GM23338 (cell line): Measurements from ENCODE around the gene SESN1. TPM values are rescaled to one million over a fixed set of nuclear protein-coding genes. Genes with fewer than 3 reads are reported as not detected.

ENCODE experiments used
- ATAC-seq: fragments of 200-7000 bp; cut with Tn5 transposase; 3 replicates; pipeline ENCODE4 v1.9.1; 2020
- DNase-seq: peaks from one replicate; pipeline ENCODE4 v3.0.0-alpha.2; 2015; ENCODE audit warnings: low spot score
- H2AFZ ChIP-seq: fragments of 200-600 bp; sonication (generic); 2 replicates; pipeline ENCODE4 v1.8.0; 2016; ENCODE audit warnings: antibody characterized with exemption, mild to moderate bottlenecking, moderate library complexity
- H3F3A ChIP-seq: fragments of 200-600 bp; sonication (generic); replicated peaks from 2 replicates; pipeline ENCODE4 v1.8.0; 2017; ENCODE audit warnings: antibody characterized with exemption, mixed run types, low read depth
- H3K27ac ChIP-seq: fragments of 200-600 bp; sonication (generic); 2 replicates; pipeline ENCODE4 v1.6.1; 2016; ENCODE audit warnings: low read depth
- H3K27me3 ChIP-seq: fragments of 200-600 bp; sonication (generic); 2 replicates; pipeline ENCODE4 v1.8.0; 2016; ENCODE audit warnings: mild to moderate bottlenecking, mixed run types, moderate library complexity; ENCODE audit not compliant: insufficient read depth
- H3K36me3 ChIP-seq: fragments of 200-600 bp; sonication (generic); 2 replicates; pipeline ENCODE4 v1.8.0; 2016; ENCODE audit warnings: mild to moderate bottlenecking; ENCODE audit not compliant: insufficient read depth
- H3K4me1 ChIP-seq: fragments of 200-600 bp; sonication (generic); 2 replicates; pipeline ENCODE4 v1.8.0; 2016; ENCODE audit warnings: mild to moderate bottlenecking, moderate library complexity; ENCODE audit not compliant: insufficient read depth
- H3K4me2 ChIP-seq: fragments of 200-600 bp; sonication (generic); 2 replicates; pipeline ENCODE4 v1.7.1; 2017; ENCODE audit warnings: mixed run types
- H3K4me3 ChIP-seq: fragments of 200-600 bp; sonication (generic); 2 replicates; pipeline ENCODE4 v1.6.1; 2016; ENCODE audit warnings: mixed run types
- H3K79me2 ChIP-seq: fragments of 200-600 bp; sonication (generic); replicated peaks from 2 replicates; pipeline ENCODE4 v1.8.0; 2017; ENCODE audit warnings: mild to moderate bottlenecking; ENCODE audit not compliant: insufficient read depth
- H3K9me2 ChIP-seq: fragments of 200-600 bp; sonication (generic); 2 replicates; pipeline ENCODE4 v1.8.0; 2017; ENCODE audit not compliant: insufficient read depth
- H4K20me1 ChIP-seq: fragments of 200-600 bp; sonication (generic); replicated peaks from 2 replicates; pipeline ENCODE4 v1.8.0; 2017; ENCODE audit warnings: mild to moderate bottlenecking; ENCODE audit not compliant: insufficient read depth
- H3K27ac Mint-ChIP-seq: 2 replicates; pipeline ENCODE4 v1.8.0; 2020; ENCODE audit warnings: inconsistent platforms, mild to moderate bottlenecking, moderate library complexity, mixed read lengths
- H3K27me3 Mint-ChIP-seq: 3 replicates; pipeline ENCODE4 v1.8.0; 2022; ENCODE audit warnings: low read depth, mild to moderate bottlenecking, moderate library complexity, mixed read lengths, inconsistent platforms; ENCODE audit not compliant: insufficient read depth, poor library complexity
- H3K36me3 Mint-ChIP-seq: 3 replicates; pipeline ENCODE4 v1.8.0; 2021; ENCODE audit warnings: low read depth, mild to moderate bottlenecking, inconsistent platforms, moderate library complexity, mixed read lengths
- H3K4me1 Mint-ChIP-seq: 3 replicates; pipeline ENCODE4 v1.8.0; 2020; ENCODE audit warnings: mild to moderate bottlenecking, inconsistent platforms, mixed read lengths
- H3K4me3 Mint-ChIP-seq: 3 replicates; pipeline ENCODE4 v1.8.0; 2021; ENCODE audit warnings: moderate library complexity, mild to moderate bottlenecking, inconsistent platforms, mixed read lengths
- H3K9me3 Mint-ChIP-seq: 3 replicates; pipeline ENCODE4 v1.8.0; 2020; ENCODE audit warnings: moderate library complexity, mild to moderate bottlenecking, inconsistent platforms, mixed read lengths
- CREB1 ChIP-seq: fragments of 250-450 bp; sonication (Bioruptor Pico); IDR thresholded peaks from 2 replicates; pipeline ENCODE4 v1.5.0; 2020; ENCODE audit warnings: low read depth, mild to moderate bottlenecking, moderate library complexity
- CTCF ChIP-seq, 2 experiments: fragments of 200-600 bp in 1 of 2; sonication (generic) in 1 of 2; conservative IDR thresholded peaks; 2 replicates each; pipeline versions ENCODE4 v1.5.1 to v1.6.1; 2016 to 2017; ENCODE audit warnings: antibody characterized with exemption in 2 of 2, low read depth in 2 of 2, mild to moderate bottlenecking in 2 of 2, moderate library complexity in 1 of 2
- EZH2phosphoT487 ChIP-seq: fragments of 200-600 bp; sonication (generic); IDR thresholded peaks from one replicate; pipeline ENCODE4 v1.8.1; 2018; ENCODE audit warnings: antibody characterized with exemption; ENCODE audit not compliant: unreplicated experiment
- NANOG ChIP-seq: IDR thresholded peaks from 2 replicates; pipeline ENCODE4 v1.6.1; 2016; ENCODE audit warnings: antibody characterized with exemption, borderline replicate concordance
- POLR2AphosphoS5 ChIP-seq: IDR thresholded peaks from 2 replicates; pipeline ENCODE4 v1.6.1; 2016; ENCODE audit warnings: antibody characterized with exemption, low read depth
- REST ChIP-seq: IDR thresholded peaks from one replicate; pipeline ENCODE4 v1.6.1; 2018; ENCODE audit warnings: antibody characterized with exemption; ENCODE audit not compliant: unreplicated experiment
- ZNF114 ChIP-seq: fragments of 250-450 bp; sonication (Bioruptor Pico); IDR thresholded peaks from 2 replicates; pipeline ENCODE4 v1.5.0; 2020; ENCODE audit warnings: mild to moderate bottlenecking, moderate library complexity
- polyA plus RNA-seq: library from polyadenylated mRNA; unstranded; fragments of >200 nt; fragmentation: Nextera tagmentation; extraction: Ambion mirVana; gene quantifications from 2 replicates; pipeline ENCODE4 v1.2.1, GENCODE V29; 2016
- total RNA-seq: library from RNA; depleted of rRNA; stranded (reverse); fragments of >200 nt; shearing (Covaris generic); gene quantifications from 2 replicates; pipeline ENCODE4 v1.2.3, GENCODE V29; 2014

The SESN1 gene
- total and polyA plus RNA-seq, 2 experiments from 2014 or later = 26.2 to 36.4 TPM

GRCh38 chr6:108968325-108969316 is 126.0 kb downstream of the SESN1 start:
- H3K4me1 Mint-ChIP-seq = peaks cover 31% of the 10 kb centered on the region

GRCh38 chr6:108966855-108967755 is 127.5 kb downstream of the SESN1 start:
- Histone ChIP-seq H3K79me2 (no peaks in the 10 kb centered on the region), H3K27me3 (no peaks in the 10 kb centered on the region), H3F3A (peaks cover 6% of the 10 kb centered on the region), H4K20me1 (no peaks in the 10 kb centered on the region), H2AFZ (peak overlapping the region; percentile 90), H3K36me3 (no peaks in the 10 kb centered on the region), H3K4me1 (peaks cover 17% of the 10 kb centered on the region), H3K4me2 (no peak overlapping the region), H3K9me2 (no peaks in the 10 kb centered on the region), H3K27ac (no peak overlapping the region), H3K4me3 (no peak overlapping the region)
- H3K4me3 Mint-ChIP-seq = no peak overlapping the region
- DNase-seq = peak; percentile 60
- H3K36me3 Mint-ChIP-seq = no peaks in the 10 kb centered on the region
- peaks cover 31% of the 10 kb centered on the region for H3K4me1 Mint-ChIP-seq
- peak; percentile 84 for ATAC-seq
- H3K27me3 Mint-ChIP-seq = no peaks in the 10 kb centered on the region
- H3K27ac Mint-ChIP-seq = peak overlapping the region; percentile 82
- H3K9me3 Mint-ChIP-seq = no peaks in the 10 kb centered on the region
- TF ChIP-seq POLR2AphosphoS5 (no peak), EZH2phosphoT487 (no peak), CREB1 (CRISPR knock-in tag) (no peak), REST (no peak), ZNF114 (CRISPR knock-in tag) (no peak), NANOG (no peak)

More at GRCh38 chr6:108968325-108969316, 126.0 kb downstream of the SESN1 start:
- Mint-ChIP-seq H3K4me3 (no peak overlapping the region), H3K27ac (no peak overlapping the region), H3K27me3 (no peaks in the 10 kb centered on the region), H3K36me3 (no peaks in the 10 kb centered on the region), H3K9me3 (no peaks in the 10 kb centered on the region)
- TF ChIP-seq POLR2AphosphoS5 (no peak), CREB1 (CRISPR knock-in tag) (no peak), CTCF (conservative IDR thresholded peaks at IDR 0.05; ENCODE audit: low read depth in 2 of 2) (peak; percentile 45 to 79)
- Histone ChIP-seq H3K4me3 (no peak overlapping the region), H3K4me2 (no peak overlapping the region), H3K27ac (no peak overlapping the region), H4K20me1 (no peaks in the 10 kb centered on the region), H3K36me3 (no peaks in the 10 kb centered on the region), H3K27me3 (no peaks in the 10 kb centered on the region), H3K9me2 (no peaks in the 10 kb centered on the region), H3K79me2 (no peaks in the 10 kb centered on the region), H2AFZ (peak overlapping the region; percentile 90; the same call in 1 of the 2 replicates), H3K4me1 (peaks cover 17% of the 10 kb centered on the region), H3F3A (peaks cover 6% of the 10 kb centered on the region)
- DNase-seq (peak; percentile 65), ATAC-seq (peak; percentile 85)
